ENCODE data around the gene HSD17B1. TPM values are rescaled to one million over a fixed set of nuclear protein-coding genes. Genes with fewer than 3 reads are reported as not detected.
A peak's percentile ranks its signal among the peaks of the same experiment; 100 is the strongest.

HSD17B1 gene
- total and polyA plus RNA-seq, 2 donors (not counting 3 experiments of a cell fraction or from before 2014, with no cell fraction given), result 0.22 to 1.0 TPM

DNA sequence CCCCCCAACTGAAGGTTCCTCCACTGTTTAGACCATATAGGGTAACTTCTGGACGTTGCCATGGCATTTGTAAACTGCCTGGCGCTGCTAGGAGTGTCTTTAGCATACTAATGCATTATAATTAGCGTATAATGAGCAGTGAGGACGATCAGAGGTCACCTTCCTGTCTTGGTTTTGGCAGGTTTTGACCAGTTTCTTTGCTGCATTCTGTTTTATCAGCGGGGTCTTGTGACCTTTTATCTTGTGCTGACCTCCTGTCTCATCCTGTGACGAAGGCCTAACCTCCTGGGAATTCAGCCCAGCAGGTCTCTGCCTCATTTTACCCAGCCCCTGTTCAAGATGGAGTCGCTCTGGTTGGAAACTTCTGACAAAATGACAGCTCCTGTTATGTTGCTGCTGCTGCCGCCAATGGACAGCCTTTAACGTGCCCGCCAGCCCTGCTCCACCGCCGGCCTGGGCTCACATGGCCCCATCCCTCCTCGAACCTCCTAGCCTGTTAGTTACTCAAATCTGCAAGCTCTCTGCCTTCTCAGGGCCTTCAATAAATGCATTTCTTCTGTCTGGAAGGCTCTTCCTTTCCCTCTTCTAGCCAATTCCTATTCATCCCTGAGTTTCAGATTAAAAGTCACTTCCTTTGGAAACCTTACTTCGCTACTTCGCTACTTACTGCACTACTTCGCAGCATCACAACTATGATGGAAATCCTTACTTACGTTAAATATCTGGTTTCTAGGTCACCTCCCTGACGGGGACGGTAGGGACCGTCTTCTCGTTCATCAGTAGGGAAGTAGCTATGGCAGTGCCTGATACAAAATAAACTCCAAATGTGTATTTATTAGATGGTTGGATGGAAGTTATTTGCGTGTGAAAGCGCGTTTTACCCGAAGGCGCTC is 17.3 kb upstream of the HSD17B1 start:
- H3K9me3 ChIP-seq (replicated peaks; ENCODE audit: control insufficient read depth, insufficient read depth, low read length), result no peaks in the 10 kb centered on the region
- H3K36me3 ChIP-seq (ENCODE audit: control insufficient read depth in 2 of 2, extremely low read depth in 1 of 2, insufficient read depth in 2 of 2, low read length in 2 of 2), result peaks cover 0 to 2% of the 10 kb centered on the region in 2 experiments
- DNase-seq (ENCODE audit: low read depth, low spot score) (no peak), FAIRE-seq (peak; percentile 18)
- ChIA-PET POLR2A (interaction anchor here (1.6 kb wide), 1 partner anchor 17 kb away, joined by 5 read pairs; no protein-coding TSS in a partner anchor), CTCF (interaction anchor here (1.1 to 3.1 kb wide), 6 partner anchors 8 to 141 kb away, joined by 3 to 14 read pairs (median 8); partner anchors contain the start of gene PLEKHH3)
- peaks cover 4% of the 10 kb centered on the region for H3K79me2 ChIP-seq (ENCODE audit: control insufficient read depth, insufficient read depth, low read length)
- peak overlapping the region; percentile 80 for H3K9ac ChIP-seq (replicated peaks; ENCODE audit: extremely low read depth, insufficient read depth, low read length)
- peak overlapping the region; percentile 79 for H3K27ac ChIP-seq (ENCODE audit: insufficient read depth, low read depth, low read length)
- dilution Hi-C loops (cut with MboI; ENCODE audit: extremely low pct_ligation_motif_present, low sequenced_read_pairs), result no loop called here
- no peaks in the 10 kb centered on the region for H3K9me1 ChIP-seq (replicated peaks; ENCODE audit: control insufficient read depth, extremely low read depth, insufficient read depth, low read length)
- H3K4me2 ChIP-seq (ENCODE audit: insufficient read depth, low read length), result peak overlapping the region; percentile 79
- H3K4me3 ChIP-seq (replicated peaks in 1 of 3; ENCODE audit: insufficient read depth in 1 of 3, low read depth in 1 of 3, low read length in 3 of 3), result peak overlapping the region in 2 of 3 experiments; percentile 49 to 80
- H3K4me1 ChIP-seq (ENCODE audit: control insufficient read depth, extremely low read depth, insufficient read depth, low read length), result peaks cover 16% of the 10 kb centered on the region
- no peaks in the 10 kb centered on the region for H4K20me1 ChIP-seq (replicated peaks; ENCODE audit: control insufficient read depth, extremely low read depth, insufficient read depth, low read length)
- peak overlapping the region; percentile 81 for H2AFZ ChIP-seq (ENCODE audit: low read depth, low read length)
- intact Hi-C loops (cut with micrococcal nuclease), result loop anchor here (1.0 to 2.0 kb wide), 2 partner anchors 17 to 19 kb away; no protein-coding TSS in a partner anchor
- no peak for TF ChIP-seq POLR2AphosphoS5 (IDR thresholded peaks at IDR 0.05; ENCODE audit: insufficient read depth, low read depth, low read length)
- no peak for TF ChIP-seq POLR2A (IDR thresholded peaks at IDR 0.05; ENCODE audit: low read depth, low read length)
- TF ChIP-seq CTCF (IDR thresholded peaks at IDR 0.05; ENCODE audit: extremely low read depth in 1 of 2, insufficient read depth in 1 of 2, low read depth in 1 of 2, low read length in 2 of 2), result no peak
- no peak for TF ChIP-seq EZH2 (IDR thresholded peaks at IDR 0.05; ENCODE audit: borderline replicate concordance, low read depth, low read length, severe bottlenecking)
- TF ChIP-seq GATA2 (IDR thresholded peaks at IDR 0.05; ENCODE audit: insufficient read depth, insufficient read length, low read depth, low read length), result no peak
- no peak for TF ChIP-seq MAX (IDR thresholded peaks at IDR 0.05; ENCODE audit: insufficient read depth, insufficient read length)
- TF ChIP-seq FOS (IDR thresholded peaks at IDR 0.05; ENCODE audit: borderline replicate concordance, insufficient read depth, low read length), result no peak
- TF ChIP-seq MYC (IDR thresholded peaks at IDR 0.05; ENCODE audit: low read depth, low read length), result no peak
- TF ChIP-seq JUN (IDR thresholded peaks at IDR 0.05; ENCODE audit: borderline replicate concordance, insufficient read depth, insufficient read length, low read depth), result no peak
- BruUV-seq (replicated peaks), result TSS peak; percentile 75
- no peaks in the 10 kb centered on the region for H3K27me3 ChIP-seq (ENCODE audit: control insufficient read depth in 2 of 2, insufficient read depth in 2 of 2, low read length in 2 of 2)
